ENCODE measurements around the gene TBX20. TPM values are rescaled to one million over a fixed set of nuclear protein-coding genes. Genes with fewer than 3 reads are reported as not detected.
A peak's percentile ranks its signal among the peaks of the same experiment; 100 is the strongest.

TBX20 gene
- 1.0 TPM for total RNA-seq

GRCh38 chr7:35253710-35254495 lies at the start of gene TBX20:
Gene TBX20 (minus strand): TSS chr7:35254100. CDS start chr7:35253620, 480 bp downstream.
- H3K27ac ChIP-seq (ENCODE audit: low read depth, low read length): no peak within 1 kb of the TSS
- no peaks in the 10 kb centered on the region for H3K9me3 ChIP-seq (ENCODE audit: control insufficient read depth in 3 of 3, low read length in 3 of 3)
- H3K4me1 ChIP-seq (ENCODE audit: control insufficient read depth in 3 of 3, insufficient read depth in 3 of 3, low read length in 3 of 3): peaks cover 5 to 17% (median 7%) of the 10 kb centered on the region in 3 donors
- H3K36me3 ChIP-seq (ENCODE audit: control insufficient read depth in 3 of 3, insufficient read depth in 3 of 3, low read length in 3 of 3): no peaks in the 10 kb centered on the region
- no peak within 1 kb of the TSS for H3K9ac ChIP-seq (ENCODE audit: low read depth in 1 of 3, low read length in 3 of 3)
- peak within 1 kb of the TSS in 2 of 3 donors; percentile 46 to 49 for H3K4me3 ChIP-seq (ENCODE audit: low read length in 3 of 3)
- H3K27me3 ChIP-seq (ENCODE audit: control insufficient read depth in 3 of 3, insufficient read depth in 3 of 3, low read length in 3 of 3): peaks cover 94 to 97% (median 96%) of the 10 kb centered on the region in 3 donors

GRCh38 chr7:35289376-35289775 lies 35.5 kb upstream of the TBX20 start:
- Histone ChIP-seq H3K9me3 (ENCODE audit: control insufficient read depth in 3 of 3, low read length in 3 of 3) (peaks cover 2 to 4% (median 2%) of the 10 kb centered on the region in 3 donors), H3K36me3 (ENCODE audit: control insufficient read depth in 3 of 3, insufficient read depth in 3 of 3, low read length in 3 of 3) (no peaks in the 10 kb centered on the region), H3K4me3 (ENCODE audit: low read length in 3 of 3) (no peak overlapping the region), H3K27me3 (ENCODE audit: control insufficient read depth in 3 of 3, insufficient read depth in 3 of 3, low read length in 3 of 3) (peaks cover 0 to 2% (median 0%) of the 10 kb centered on the region in 3 donors), H3K27ac (ENCODE audit: low read depth, low read length) (no peak overlapping the region), H3K9ac (ENCODE audit: low read depth in 1 of 3, low read length in 3 of 3) (no peak overlapping the region), H3K4me1 (ENCODE audit: control insufficient read depth in 3 of 3, insufficient read depth in 3 of 3, low read length in 3 of 3) (no peaks in the 10 kb centered on the region)

- H3K9ac ChIP-seq (ENCODE audit: low read depth in 1 of 3, low read length in 3 of 3): no peak overlapping the region
- no peak overlapping the region for H3K4me3 ChIP-seq (ENCODE audit: low read length in 3 of 3)
- H3K27me3 ChIP-seq (ENCODE audit: control insufficient read depth in 3 of 3, insufficient read depth in 3 of 3, low read length in 3 of 3): peaks cover 0 to 2% (median 0%) of the 10 kb centered on the region in 3 donors
- H3K36me3 ChIP-seq (ENCODE audit: control insufficient read depth in 3 of 3, insufficient read depth in 3 of 3, low read length in 3 of 3): no peaks in the 10 kb centered on the region
- no peaks in the 10 kb centered on the region for H3K4me1 ChIP-seq (ENCODE audit: control insufficient read depth in 3 of 3, insufficient read depth in 3 of 3, low read length in 3 of 3)
- no peaks in the 10 kb centered on the region for H3K9me3 ChIP-seq (ENCODE audit: control insufficient read depth in 3 of 3, low read length in 3 of 3)
- H3K27ac ChIP-seq (ENCODE audit: low read depth, low read length): no peak overlapping the region
Measured at GRCh38 chr7:35286986-35287385, 33.1 kb upstream of the TBX20 start.

- H3K4me1 ChIP-seq (ENCODE audit: control insufficient read depth in 3 of 3, insufficient read depth in 3 of 3, low read length in 3 of 3): no peaks in the 10 kb centered on the region
- H3K9ac ChIP-seq (ENCODE audit: low read depth in 1 of 3, low read length in 3 of 3): no peak overlapping the region
- H3K4me3 ChIP-seq (ENCODE audit: low read length in 3 of 3): no peak overlapping the region
- no peaks in the 10 kb centered on the region for H3K36me3 ChIP-seq (ENCODE audit: control insufficient read depth in 3 of 3, insufficient read depth in 3 of 3, low read length in 3 of 3)
- no peaks in the 10 kb centered on the region for H3K9me3 ChIP-seq (ENCODE audit: control insufficient read depth in 3 of 3, low read length in 3 of 3)
- H3K27ac ChIP-seq (ENCODE audit: low read depth, low read length): no peak overlapping the region
- H3K27me3 ChIP-seq (ENCODE audit: control insufficient read depth in 3 of 3, insufficient read depth in 3 of 3, low read length in 3 of 3): peaks cover 0 to 3% (median 2%) of the 10 kb centered on the region in 3 donors
Measured at GRCh38 chr7:35286422-35286821, 32.5 kb upstream of the TBX20 start.

- peaks cover 0 to 6% (median 5%) of the 10 kb centered on the region in 3 donors for H3K27me3 ChIP-seq (ENCODE audit: control insufficient read depth in 3 of 3, insufficient read depth in 3 of 3, low read length in 3 of 3)
- H3K27ac ChIP-seq (ENCODE audit: low read depth, low read length): no peak overlapping the region
- H3K9ac ChIP-seq (ENCODE audit: low read depth in 1 of 3, low read length in 3 of 3): no peak overlapping the region
- H3K9me3 ChIP-seq (ENCODE audit: control insufficient read depth in 3 of 3, low read length in 3 of 3): no peaks in the 10 kb centered on the region
- H3K4me1 ChIP-seq (ENCODE audit: control insufficient read depth in 3 of 3, insufficient read depth in 3 of 3, low read length in 3 of 3): no peaks in the 10 kb centered on the region
- no peaks in the 10 kb centered on the region for H3K36me3 ChIP-seq (ENCODE audit: control insufficient read depth in 3 of 3, insufficient read depth in 3 of 3, low read length in 3 of 3)
- no peak overlapping the region for H3K4me3 ChIP-seq (ENCODE audit: low read length in 3 of 3)
Measured at GRCh38 chr7:35285799-35286198, 31.9 kb upstream of the TBX20 start.

GRCh38 chr7:35280902-35281301 lies 27.0 kb upstream of the TBX20 start:
- no peak overlapping the region for H3K4me3 ChIP-seq (ENCODE audit: low read length in 3 of 3)
- H3K36me3 ChIP-seq (ENCODE audit: control insufficient read depth in 3 of 3, insufficient read depth in 3 of 3, low read length in 3 of 3): no peaks in the 10 kb centered on the region

GRCh38 chr7:35277359-35277758 lies 23.5 kb upstream of the TBX20 start:
- H3K36me3 ChIP-seq (ENCODE audit: control insufficient read depth in 3 of 3, insufficient read depth in 3 of 3, low read length in 3 of 3): no peaks in the 10 kb centered on the region
- peaks cover 0 to 5% (median 4%) of the 10 kb centered on the region in 3 donors for H3K27me3 ChIP-seq (ENCODE audit: control insufficient read depth in 3 of 3, insufficient read depth in 3 of 3, low read length in 3 of 3)
- no peaks in the 10 kb centered on the region for H3K9me3 ChIP-seq (ENCODE audit: control insufficient read depth in 3 of 3, low read length in 3 of 3)
- no peak overlapping the region for H3K9ac ChIP-seq (ENCODE audit: low read depth in 1 of 3, low read length in 3 of 3)
- no peak overlapping the region for H3K4me3 ChIP-seq (ENCODE audit: low read length in 3 of 3)
- H3K27ac ChIP-seq (ENCODE audit: low read depth, low read length): no peak overlapping the region
- no peaks in the 10 kb centered on the region for H3K4me1 ChIP-seq (ENCODE audit: control insufficient read depth in 3 of 3, insufficient read depth in 3 of 3, low read length in 3 of 3)

More at GRCh38 chr7:35280902-35281301, 27.0 kb upstream of the TBX20 start:
- H3K4me1 ChIP-seq (ENCODE audit: control insufficient read depth in 3 of 3, insufficient read depth in 3 of 3, low read length in 3 of 3): no peaks in the 10 kb centered on the region
- no peaks in the 10 kb centered on the region for H3K9me3 ChIP-seq (ENCODE audit: control insufficient read depth in 3 of 3, low read length in 3 of 3)
- no peak overlapping the region for H3K9ac ChIP-seq (ENCODE audit: low read depth in 1 of 3, low read length in 3 of 3)
- peaks cover 0 to 5% (median 4%) of the 10 kb centered on the region in 3 donors for H3K27me3 ChIP-seq (ENCODE audit: control insufficient read depth in 3 of 3, insufficient read depth in 3 of 3, low read length in 3 of 3)
- no peak overlapping the region for H3K27ac ChIP-seq (ENCODE audit: low read depth, low read length)

- Histone ChIP-seq H3K27me3 (ENCODE audit: control insufficient read depth in 3 of 3, insufficient read depth in 3 of 3, low read length in 3 of 3) (peaks cover 0 to 4% (median 2%) of the 10 kb centered on the region in 3 donors), H3K9me3 (ENCODE audit: control insufficient read depth in 3 of 3, low read length in 3 of 3) (no peaks in the 10 kb centered on the region), H3K27ac (ENCODE audit: low read depth, low read length) (no peak overlapping the region), H3K36me3 (ENCODE audit: control insufficient read depth in 3 of 3, insufficient read depth in 3 of 3, low read length in 3 of 3) (no peaks in the 10 kb centered on the region), H3K9ac (ENCODE audit: low read depth in 1 of 3, low read length in 3 of 3) (no peak overlapping the region), H3K4me3 (ENCODE audit: low read length in 3 of 3) (no peak overlapping the region), H3K4me1 (ENCODE audit: control insufficient read depth in 3 of 3, insufficient read depth in 3 of 3, low read length in 3 of 3) (no peaks in the 10 kb centered on the region)
Measured at GRCh38 chr7:35272246-35272645, 18.3 kb upstream of the TBX20 start.

- Histone ChIP-seq H3K27me3 (ENCODE audit: control insufficient read depth in 3 of 3, insufficient read depth in 3 of 3, low read length in 3 of 3) (peaks cover 5 to 12% (median 7%) of the 10 kb centered on the region in 3 donors), H3K9ac (ENCODE audit: low read depth in 1 of 3, low read length in 3 of 3) (no peak overlapping the region), H3K9me3 (ENCODE audit: control insufficient read depth in 3 of 3, low read length in 3 of 3) (no peaks in the 10 kb centered on the region), H3K4me1 (ENCODE audit: control insufficient read depth in 3 of 3, insufficient read depth in 3 of 3, low read length in 3 of 3) (no peaks in the 10 kb centered on the region), H3K36me3 (ENCODE audit: control insufficient read depth in 3 of 3, insufficient read depth in 3 of 3, low read length in 3 of 3) (no peaks in the 10 kb centered on the region), H3K27ac (ENCODE audit: low read depth, low read length) (no peak overlapping the region), H3K4me3 (ENCODE audit: low read length in 3 of 3) (no peak overlapping the region)
Measured at GRCh38 chr7:35268953-35269352, 15.1 kb upstream of the TBX20 start.

GRCh38 chr7:35267411-35267810 lies 13.5 kb upstream of the TBX20 start:
- no peaks in the 10 kb centered on the region for H3K36me3 ChIP-seq (ENCODE audit: control insufficient read depth in 3 of 3, insufficient read depth in 3 of 3, low read length in 3 of 3)
- no peak overlapping the region for H3K4me3 ChIP-seq (ENCODE audit: low read length in 3 of 3)
- H3K9me3 ChIP-seq (ENCODE audit: control insufficient read depth in 3 of 3, low read length in 3 of 3): no peaks in the 10 kb centered on the region
- H3K27me3 ChIP-seq (ENCODE audit: control insufficient read depth in 3 of 3, insufficient read depth in 3 of 3, low read length in 3 of 3): peaks cover 17 to 23% (median 22%) of the 10 kb centered on the region in 3 donors
- no peak overlapping the region for H3K9ac ChIP-seq (ENCODE audit: low read depth in 1 of 3, low read length in 3 of 3)
- H3K4me1 ChIP-seq (ENCODE audit: control insufficient read depth in 3 of 3, insufficient read depth in 3 of 3, low read length in 3 of 3): no peaks in the 10 kb centered on the region
- no peak overlapping the region for H3K27ac ChIP-seq (ENCODE audit: low read depth, low read length)

Measured in skeletal muscle tissue (tissue), 4 donors.